Erythroblast (primary cell): ENCODE data around the gene CXXC4.

Experiments
- GATA1 ChIP-seq: IDR thresholded peaks from 2 replicates; pipeline ENCODE4 v1.6.1; 2011; ENCODE audit warnings: low read depth, mild to moderate bottlenecking, control low read depth, low read length, moderate library complexity
- POLR2A ChIP-seq: IDR thresholded peaks from 2 replicates; pipeline ENCODE4 v1.6.1; 2011; ENCODE audit warnings: mild to moderate bottlenecking, low read length

- no peak for TF ChIP-seq POLR2A
- no peak for TF ChIP-seq GATA1
Observed at GRCh38 chr4:104493081-104493831, 1.4 kb downstream of the CXXC4 start.
